ENCODE data around the gene SEPTIN2.

The SEPTIN2 gene

DNA sequence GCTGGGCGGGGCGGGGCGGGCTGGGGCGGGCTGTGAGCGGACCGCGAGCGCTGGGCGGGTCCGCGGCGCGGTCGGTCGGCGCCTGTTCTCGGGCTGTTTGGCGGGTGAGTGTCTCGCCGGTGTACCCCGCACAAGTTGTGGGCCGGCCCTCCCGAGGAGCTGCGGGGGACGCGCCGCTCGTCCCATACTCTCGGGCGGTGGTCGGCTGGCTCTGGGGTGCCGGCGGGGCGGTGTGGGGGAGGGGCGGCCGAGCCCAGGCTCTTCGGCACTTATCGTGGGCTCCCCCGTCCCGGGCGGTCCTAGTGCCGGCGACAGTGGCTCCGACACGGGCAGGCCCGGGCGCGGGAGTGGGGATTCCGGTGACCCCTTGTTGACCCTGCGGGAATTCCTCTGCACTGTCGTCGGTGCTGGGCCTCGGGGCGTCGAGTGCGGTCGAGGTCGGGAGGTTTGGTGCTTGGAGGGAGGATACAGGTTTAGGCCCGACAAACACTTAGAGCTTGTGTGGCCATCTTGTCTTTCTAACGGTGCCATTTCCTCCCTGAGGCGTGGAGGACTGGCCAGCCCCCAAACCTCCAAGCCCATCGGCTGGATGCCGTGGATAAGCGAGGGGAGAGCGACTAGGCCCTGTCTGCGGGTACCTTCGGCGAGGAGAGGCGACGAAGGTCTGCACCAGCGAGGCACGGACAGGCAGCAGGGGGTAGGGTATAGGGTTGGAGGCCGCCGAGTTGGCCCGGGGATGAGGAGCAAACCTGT, at the start of gene SEPTIN2:
Gene SEPTIN2 (plus strand): TSS at position 47 of the 753 bp plus-strand sequence. CDS start 8,308 bp downstream, outside the sequence.
- no peak for TF ChIP-seq CTCF (IDR thresholded peaks at IDR 0.05; ENCODE audit: low read depth, low read length)
- H3K4me3 ChIP-seq (ENCODE audit: low read depth, low read length), result peak within 1 kb of the TSS; percentile 90
- DNase-seq (ENCODE audit: low read depth, low spot score), result peak; percentile 74
- in situ Hi-C loops (cut with HindIII; ENCODE audit: low sequenced_read_pairs), result no loop called here

DNA sequence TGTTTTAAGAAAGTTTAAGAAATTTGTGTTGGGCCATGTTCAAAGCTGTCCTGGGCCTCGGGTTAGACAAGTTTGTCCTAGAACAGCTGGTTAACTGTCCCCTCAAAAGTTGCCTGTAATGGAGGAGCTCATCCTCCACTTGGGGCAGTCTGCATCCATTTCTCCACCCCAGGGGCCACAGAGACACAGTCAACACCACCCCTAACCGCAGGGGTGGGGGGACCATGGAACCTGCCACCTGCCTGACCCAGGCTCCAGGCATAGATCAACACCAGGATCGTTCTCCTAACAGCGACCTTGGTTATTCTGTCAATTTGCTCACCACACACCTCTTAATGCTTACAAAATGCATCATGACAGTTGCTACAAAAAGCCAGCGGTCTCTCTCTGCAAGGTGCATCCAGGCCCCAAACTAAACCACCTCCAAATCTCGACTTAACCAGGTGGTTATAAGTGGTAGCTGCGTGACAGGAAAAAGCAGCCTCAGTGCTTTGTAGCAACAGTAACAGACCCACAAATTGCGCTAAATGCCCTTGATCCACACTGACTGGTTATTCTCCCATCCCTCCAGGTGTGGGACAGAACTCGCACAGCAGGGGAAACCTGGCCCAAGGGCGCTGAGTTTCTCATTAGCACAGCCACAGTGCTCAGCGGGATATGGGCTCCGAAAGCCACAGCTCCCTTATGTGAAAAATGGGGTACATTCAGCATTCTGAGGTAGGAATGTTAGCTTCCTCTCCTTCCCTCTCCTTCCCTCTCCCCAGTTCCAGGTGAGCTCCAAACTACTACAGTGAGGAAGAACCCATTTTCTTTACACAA, 48.3 kb upstream of the SEPTIN2 start:
- DNase-seq (ENCODE audit: low read depth, low spot score), result no peak
- TF ChIP-seq CTCF (IDR thresholded peaks at IDR 0.05; ENCODE audit: low read depth, low read length), result no peak
- in situ Hi-C loops (cut with HindIII; ENCODE audit: low sequenced_read_pairs), result no loop called here

DNA sequence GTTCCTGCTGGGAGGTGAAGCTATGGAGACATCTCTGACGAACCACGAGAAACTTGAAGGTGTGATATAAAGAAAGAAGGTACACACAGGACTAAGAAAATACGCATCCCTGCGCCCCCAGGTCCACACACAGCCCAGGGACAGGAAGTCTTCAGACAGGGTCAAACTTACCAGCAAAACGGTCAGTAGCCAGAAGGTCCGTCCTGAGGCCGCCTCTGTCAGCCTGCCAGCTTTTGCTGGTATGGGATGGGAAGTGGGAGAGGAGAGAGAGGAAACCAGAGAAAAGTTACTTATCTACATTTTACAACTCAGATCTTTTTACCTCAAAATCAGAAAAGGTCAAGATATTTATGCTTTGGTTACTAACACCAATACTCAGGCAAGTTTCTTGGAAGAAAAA, 47.4 kb upstream of the SEPTIN2 start:
- H3K4me3 ChIP-seq (ENCODE audit: low read depth, low read length), result no peak overlapping the region
- no peak for TF ChIP-seq CTCF (IDR thresholded peaks at IDR 0.05; ENCODE audit: low read depth, low read length)
- DNase-seq (ENCODE audit: low read depth, low spot score), result no peak
- in situ Hi-C loops (cut with HindIII; ENCODE audit: low sequenced_read_pairs), result no loop called here

More for the DNA sequence above, 48.3 kb upstream of the SEPTIN2 start:
- H3K4me3 ChIP-seq (ENCODE audit: low read depth, low read length), result no peak overlapping the region

- no peak overlapping the region for H3K4me3 ChIP-seq (ENCODE audit: low read depth, low read length)
- no peak for DNase-seq (ENCODE audit: low read depth, low spot score)
- in situ Hi-C loops (cut with HindIII; ENCODE audit: low sequenced_read_pairs), result no loop called here
- no peak for TF ChIP-seq CTCF (IDR thresholded peaks at IDR 0.05; ENCODE audit: low read depth, low read length)
Observed at GRCh38 chr2:241268716-241269445, 46.8 kb upstream of the SEPTIN2 start.

GRCh38 chr2:241269707-241270520, 45.8 kb upstream of the SEPTIN2 start:
- in situ Hi-C loops (cut with HindIII; ENCODE audit: low sequenced_read_pairs), result no loop called here
- TF ChIP-seq CTCF (IDR thresholded peaks at IDR 0.05; ENCODE audit: low read depth, low read length), result no peak
- H3K4me3 ChIP-seq (ENCODE audit: low read depth, low read length), result no peak overlapping the region
- no peak for DNase-seq (ENCODE audit: low read depth, low spot score)

All from astrocyte of the spinal cord (primary cell).